ENCODE results near the gene NUMB.

- TF ChIP-seq POLR2A (IDR thresholded peaks at IDR 0.05; ENCODE audit: low read length) = no peak
- TF ChIP-seq GATA1 (IDR thresholded peaks at IDR 0.05; ENCODE audit: low read depth, low read length) = no peak
Measured at GRCh38 chr14:73462815-73463214, 4.5 kb upstream of the NUMB start.

All from erythroblast (primary cell).